Stimulated activated CD4-positive, alpha-beta T cell treated with anti-CD3 and anti-CD28 coated beads, Interleukin-12 subunit alpha, Interleukin-12 subunit beta, amount 100 ng/mL, for 24 hours (primary cell): ENCODE data around the gene ZNF764.
"Not testable (repeated sequence)": the region's sequence is repeated elsewhere in the genome, so short reads cannot be mapped to it uniquely, and the experiment has no call there.

Source experiments
- DNase-seq, 2 experiments: peaks; one replicate each; pipeline ENCODE4 v3.0.0-alpha.2; 2020; ENCODE audit warnings: low read depth in 2 of 2

ZNF764 gene

GRCh38 chr16:30548416-30549253 lies 9.5 kb downstream of the ZNF764 start:
- DNase-seq = no peak

- no peak for DNase-seq
Observed at GRCh38 chr16:30546115-30546514, 12.1 kb downstream of the ZNF764 start.

GRCh38 chr16:30543067-30543466 lies 15.1 kb downstream of the ZNF764 start:
- DNase-seq = no peak

GRCh38 chr16:30541502-30542329 lies 16.5 kb downstream of the ZNF764 start:
- no peak for DNase-seq

GRCh38 chr16:30540916-30541464 lies 17.2 kb downstream of the ZNF764 start:
- not testable (repeated sequence) for DNase-seq

GRCh38 chr16:30539986-30540526 lies 18.1 kb downstream of the ZNF764 start:
- DNase-seq = not testable (repeated sequence)

GRCh38 chr16:30539000-30539964 lies 18.9 kb downstream of the ZNF764 start:
- DNase-seq = no peak

GRCh38 chr16:30536391-30537024 lies 21.7 kb downstream of the ZNF764 start:
- DNase-seq = not testable (repeated sequence)

GRCh38 chr16:30535777-30536190 lies 22.4 kb downstream of the ZNF764 start:
- DNase-seq = peak; percentile 47 to 51

- peak in 1 of 2 experiments; percentile 21 for DNase-seq
Observed at GRCh38 chr16:30535106-30535776, 22.9 kb downstream of the ZNF764 start.

- peak; percentile 82 to 89 for DNase-seq
Observed at GRCh38 chr16:30534368-30535105, 23.6 kb downstream of the ZNF764 start, which contains the start of gene ZNF747. Gene ZNF747 (minus strand): TSS chr16:30534858. CDS start chr16:30534679, 179 bp downstream.

- DNase-seq = no peak
Observed at GRCh38 chr16:30533748-30534367, 24.3 kb downstream of the ZNF764 start.

- no peak for DNase-seq
Observed at GRCh38 chr16:30533146-30533522, 25.0 kb downstream of the ZNF764 start.

- no peak for DNase-seq
Observed at GRCh38 chr16:30532285-30533145, 25.7 kb downstream of the ZNF764 start.

- DNase-seq = no peak
Observed at GRCh38 chr16:30530163-30531037, 27.8 kb downstream of the ZNF764 start.

GRCh38 chr16:30528799-30529457 lies 29.2 kb downstream of the ZNF764 start:
- DNase-seq = no peak
